Measurements from ENCODE around the gene HECTD1.

Gene HECTD1

DNA sequence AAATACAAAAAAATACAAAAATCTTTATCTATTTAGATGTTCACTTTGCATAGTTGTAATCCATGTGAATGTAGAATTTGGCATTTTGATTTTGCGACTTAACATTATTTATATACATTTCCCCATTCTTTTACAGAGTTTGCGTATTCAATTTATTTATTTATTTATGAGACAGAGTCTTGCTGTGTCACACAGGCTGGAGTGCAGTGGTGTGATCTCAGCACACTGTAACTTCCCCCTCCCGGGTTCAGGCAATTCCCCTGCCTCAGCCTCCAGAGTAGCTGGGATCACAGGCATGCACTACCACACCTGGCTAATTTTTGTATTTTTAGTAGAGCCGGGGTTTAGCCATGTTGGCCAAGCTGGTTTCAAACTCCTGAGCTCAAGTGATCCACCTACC lies 156.1 kb downstream of the HECTD1 start:
- no peaks in the 10 kb centered on the region for H3K27me3 ChIP-seq (ENCODE audit: insufficient read depth, poor library complexity, severe bottlenecking)
- no peak overlapping the region for H3K4me3 ChIP-seq (replicated peaks; ENCODE audit: insufficient read depth, low read length)
- no peak overlapping the region for H3K27ac ChIP-seq (replicated peaks)
- no peak for DNase-seq (ENCODE audit: low read depth in 1 of 2, low spot score in 1 of 2)
- TF ChIP-seq, protein P1, sequence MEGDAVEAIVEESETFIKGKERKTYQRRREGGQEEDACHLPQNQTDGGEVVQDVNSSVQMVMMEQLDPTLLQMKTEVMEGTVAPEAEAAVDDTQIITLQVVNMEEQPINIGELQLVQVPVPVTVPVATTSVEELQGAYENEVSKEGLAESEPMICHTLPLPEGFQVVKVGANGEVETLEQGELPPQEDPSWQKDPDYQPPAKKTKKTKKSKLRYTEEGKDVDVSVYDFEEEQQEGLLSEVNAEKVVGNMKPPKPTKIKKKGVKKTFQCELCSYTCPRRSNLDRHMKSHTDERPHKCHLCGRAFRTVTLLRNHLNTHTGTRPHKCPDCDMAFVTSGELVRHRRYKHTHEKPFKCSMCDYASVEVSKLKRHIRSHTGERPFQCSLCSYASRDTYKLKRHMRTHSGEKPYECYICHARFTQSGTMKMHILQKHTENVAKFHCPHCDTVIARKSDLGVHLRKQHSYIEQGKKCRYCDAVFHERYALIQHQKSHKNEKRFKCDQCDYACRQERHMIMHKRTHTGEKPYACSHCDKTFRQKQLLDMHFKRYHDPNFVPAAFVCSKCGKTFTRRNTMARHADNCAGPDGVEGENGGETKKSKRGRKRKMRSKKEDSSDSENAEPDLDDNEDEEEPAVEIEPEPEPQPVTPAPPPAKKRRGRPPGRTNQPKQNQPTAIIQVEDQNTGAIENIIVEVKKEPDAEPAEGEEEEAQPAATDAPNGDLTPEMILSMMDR (IDR thresholded peaks at IDR 0.05; ENCODE audit: insufficient read depth, low read length) = no peak
- TF ChIP-seq, protein P2, sequence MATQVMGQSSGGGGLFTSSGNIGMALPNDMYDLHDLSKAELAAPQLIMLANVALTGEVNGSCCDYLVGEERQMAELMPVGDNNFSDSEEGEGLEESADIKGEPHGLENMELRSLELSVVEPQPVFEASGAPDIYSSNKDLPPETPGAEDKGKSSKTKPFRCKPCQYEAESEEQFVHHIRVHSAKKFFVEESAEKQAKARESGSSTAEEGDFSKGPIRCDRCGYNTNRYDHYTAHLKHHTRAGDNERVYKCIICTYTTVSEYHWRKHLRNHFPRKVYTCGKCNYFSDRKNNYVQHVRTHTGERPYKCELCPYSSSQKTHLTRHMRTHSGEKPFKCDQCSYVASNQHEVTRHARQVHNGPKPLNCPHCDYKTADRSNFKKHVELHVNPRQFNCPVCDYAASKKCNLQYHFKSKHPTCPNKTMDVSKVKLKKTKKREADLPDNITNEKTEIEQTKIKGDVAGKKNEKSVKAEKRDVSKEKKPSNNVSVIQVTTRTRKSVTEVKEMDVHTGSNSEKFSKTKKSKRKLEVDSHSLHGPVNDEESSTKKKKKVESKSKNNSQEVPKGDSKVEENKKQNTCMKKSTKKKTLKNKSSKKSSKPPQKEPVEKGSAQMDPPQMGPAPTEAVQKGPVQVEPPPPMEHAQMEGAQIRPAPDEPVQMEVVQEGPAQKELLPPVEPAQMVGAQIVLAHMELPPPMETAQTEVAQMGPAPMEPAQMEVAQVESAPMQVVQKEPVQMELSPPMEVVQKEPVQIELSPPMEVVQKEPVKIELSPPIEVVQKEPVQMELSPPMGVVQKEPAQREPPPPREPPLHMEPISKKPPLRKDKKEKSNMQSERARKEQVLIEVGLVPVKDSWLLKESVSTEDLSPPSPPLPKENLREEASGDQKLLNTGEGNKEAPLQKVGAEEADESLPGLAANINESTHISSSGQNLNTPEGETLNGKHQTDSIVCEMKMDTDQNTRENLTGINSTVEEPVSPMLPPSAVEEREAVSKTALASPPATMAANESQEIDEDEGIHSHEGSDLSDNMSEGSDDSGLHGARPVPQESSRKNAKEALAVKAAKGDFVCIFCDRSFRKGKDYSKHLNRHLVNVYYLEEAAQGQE (IDR thresholded peaks at IDR 0.05; ENCODE audit: insufficient replicate concordance, low read depth) = no peak
- no peak for TF ChIP-seq SPI1 (IDR thresholded peaks at IDR 0.05; ENCODE audit: borderline replicate concordance, low read depth)
- TF ChIP-seq GABPA (IDR thresholded peaks at IDR 0.05; ENCODE audit: low read depth) = no peak

DNA sequence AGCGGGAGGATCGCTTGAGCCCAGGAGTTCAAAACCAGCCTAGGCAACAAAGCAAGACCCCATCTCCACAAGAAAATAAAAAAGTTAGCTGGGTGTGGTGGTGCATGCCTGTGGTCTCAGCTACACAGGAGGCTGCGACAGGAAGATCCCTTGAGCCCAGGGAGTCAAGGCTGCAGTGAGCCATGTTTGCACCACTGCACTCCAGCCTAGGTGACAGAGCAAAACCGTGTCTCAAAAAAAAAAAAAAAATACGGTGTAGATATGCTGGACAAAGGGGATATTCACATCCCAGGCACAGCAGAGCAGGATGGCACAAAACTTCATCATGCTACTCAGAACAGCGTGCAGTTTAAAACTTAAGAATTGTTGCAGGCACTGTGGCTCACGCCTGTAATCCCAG lies 156.6 kb downstream of the HECTD1 start:
- Histone ChIP-seq H3K4me3 (replicated peaks; ENCODE audit: insufficient read depth, low read length) (no peak overlapping the region), H3K27ac (replicated peaks) (no peak overlapping the region), H3K27me3 (ENCODE audit: insufficient read depth, poor library complexity, severe bottlenecking) (no peaks in the 10 kb centered on the region)
- no peak for DNase-seq (ENCODE audit: low read depth in 1 of 2, low spot score in 1 of 2)
- no peak for TF ChIP-seq POLR2AphosphoS5 (IDR thresholded peaks at IDR 0.05; ENCODE audit: low read depth)
- TF ChIP-seq, protein P2 (IDR thresholded peaks at IDR 0.05; ENCODE audit: insufficient replicate concordance, low read depth) = no peak
- TF ChIP-seq GABPA (IDR thresholded peaks at IDR 0.05; ENCODE audit: low read depth) = no peak
- TF ChIP-seq SPI1 (IDR thresholded peaks at IDR 0.05; ENCODE audit: borderline replicate concordance, low read depth) = no peak
- TF ChIP-seq, protein P1 (IDR thresholded peaks at IDR 0.05; ENCODE audit: insufficient read depth, low read length) = no peak

Measured in HL-60 (cell line).